CD14-positive monocyte (primary cell): ENCODE results near the gene OSBPL9. TPM values are rescaled to one million over a fixed set of nuclear protein-coding genes. Genes with fewer than 3 reads are reported as not detected.

Source experiments
- DNase-seq, 3 donors: peaks; one replicate each; pipeline ENCODE4 v3.0.0-alpha.2; 2011 to 2022
- H2AFZ ChIP-seq: 2 replicates; pipeline ENCODE4 v1.6.0; 2012; ENCODE audit warnings: mild to moderate bottlenecking, low read depth, low read length, inconsistent platforms; ENCODE audit not compliant: insufficient read depth, poor library complexity, severe bottlenecking
- H3K27ac ChIP-seq, 2 donors: 1 replicate in 1 of 2; 2 replicates in 1 of 2; pipeline ENCODE4 v1.5.1; 2012 to 2013; ENCODE audit warnings: low read length in 2 of 2, control low read depth in 1 of 2, inconsistent platforms in 1 of 2, low read depth in 1 of 2, mild to moderate bottlenecking in 1 of 2
- H3K27me3 ChIP-seq, 2 donors: one replicate each; pipeline versions ENCODE4 v1.6.0 to v1.6.1; 2011 to 2013; ENCODE audit warnings: low read length in 2 of 2; ENCODE audit not compliant: control insufficient read depth in 2 of 2, insufficient read depth in 2 of 2
- H3K36me3 ChIP-seq, 2 donors: replicated peaks in 1 of 2; 1 replicate in 1 of 2; 2 replicates in 1 of 2; pipeline versions ENCODE4 v1.5.1 to v1.6.1; 2012 to 2013; ENCODE audit warnings: low read length in 2 of 2, control low read depth in 1 of 2, inconsistent platforms in 1 of 2, mild to moderate bottlenecking in 1 of 2; ENCODE audit not compliant: insufficient read depth in 2 of 2, control insufficient read depth in 1 of 2
- H3K4me1 ChIP-seq, 2 donors: 1 replicate in 1 of 2; 2 replicates in 1 of 2; pipeline versions ENCODE4 v1.5.1 to v1.6.1; 2012 to 2013; ENCODE audit warnings: low read length in 2 of 2, control low read depth in 1 of 2, inconsistent platforms in 1 of 2, mild to moderate bottlenecking in 1 of 2, moderate library complexity in 1 of 2; ENCODE audit not compliant: insufficient read depth in 2 of 2, control insufficient read depth in 1 of 2
- H3K4me2 ChIP-seq: replicated peaks from 2 replicates; pipeline ENCODE3; 2012; ENCODE audit warnings: low read length, moderate library complexity, mild to moderate bottlenecking; ENCODE audit not compliant: poor library complexity, severe bottlenecking; ENCODE audit errors: extremely low read depth
- H3K4me3 ChIP-seq, 3 experiments: fragments of 200-600 bp in 1 of 3; sonication (generic) in 1 of 3; replicated peaks in 1 of 3; 1 replicate in 2 of 3; 2 replicates in 1 of 3; pipeline ENCODE4 v1.5.1; 2011 to 2013; ENCODE audit warnings: low read length in 3 of 3, mild to moderate bottlenecking in 3 of 3, control low read depth in 2 of 3, low read depth in 2 of 3, inconsistent platforms in 1 of 3, moderate library complexity in 1 of 3
- H3K79me2 ChIP-seq: 2 replicates; pipeline ENCODE4 v1.6.0; 2012; ENCODE audit warnings: mild to moderate bottlenecking, control low read depth, inconsistent platforms, low read length, moderate library complexity; ENCODE audit not compliant: insufficient read depth
- H3K9ac ChIP-seq: 2 replicates; pipeline ENCODE4 v1.6.0; 2017; ENCODE audit warnings: low read length, mild to moderate bottlenecking; ENCODE audit not compliant: insufficient read depth, poor library complexity, severe bottlenecking
- H3K9me3 ChIP-seq, 2 donors: replicated peaks in 1 of 2; 1 replicate in 1 of 2; 2 replicates in 1 of 2; pipeline versions ENCODE4 v1.5.1 to v1.6.1; 2012 to 2013; ENCODE audit warnings: low read length in 2 of 2, control low read depth in 1 of 2; ENCODE audit not compliant: control insufficient read depth in 1 of 2, insufficient read depth in 1 of 2
- H4K20me1 ChIP-seq: 2 replicates; pipeline ENCODE4 v1.6.0; 2012; ENCODE audit warnings: mild to moderate bottlenecking, low read length, control low read depth, moderate library complexity; ENCODE audit not compliant: insufficient read depth
- H3K27ac Mint-ChIP-seq, 7 donors: one replicate each; pipeline ENCODE4 v1.8.0; 2020; ENCODE audit warnings: mild to moderate bottlenecking in 7 of 7, mixed read lengths in 7 of 7, moderate library complexity in 6 of 7, inconsistent platforms in 2 of 7
- H3K27me3 Mint-ChIP-seq, 3 donors: one replicate each; pipeline ENCODE4 v1.8.0; 2021 to 2022; ENCODE audit warnings: low read depth in 3 of 3, mild to moderate bottlenecking in 3 of 3, mixed read lengths in 3 of 3, moderate library complexity in 3 of 3, inconsistent platforms in 1 of 3
- H3K36me3 Mint-ChIP-seq, 2 donors: one replicate each; pipeline ENCODE4 v1.8.0; 2020; ENCODE audit warnings: mixed read lengths in 2 of 2, inconsistent platforms in 1 of 2, mild to moderate bottlenecking in 1 of 2
- H3K4me1 Mint-ChIP-seq: one replicate; pipeline ENCODE4 v1.8.0; 2020; ENCODE audit warnings: mild to moderate bottlenecking, mixed read lengths
- H3K4me3 Mint-ChIP-seq, 2 donors: one replicate each; pipeline ENCODE4 v1.8.0; 2020; ENCODE audit warnings: mild to moderate bottlenecking in 2 of 2, mixed read lengths in 2 of 2, moderate library complexity in 1 of 2
- H3K9me3 Mint-ChIP-seq, 7 donors: one replicate each; pipeline ENCODE4 v1.8.0; 2020 to 2022; ENCODE audit warnings: mixed read lengths in 7 of 7, mild to moderate bottlenecking in 6 of 7, moderate library complexity in 6 of 7, inconsistent platforms in 2 of 7
- CTCF ChIP-seq: fragments of 200-600 bp; IDR thresholded peaks from one replicate; pipeline ENCODE4 v1.8.0; 2022; ENCODE audit warnings: antibody characterized with exemption, mild to moderate bottlenecking
- WGBS: methylation state at CpG from one replicate; pipeline ENCODE4 v1.1.5; 2013; ENCODE audit warnings: missing lambda C conversion rate; ENCODE audit not compliant: insufficient coverage; 5-methylcytosine and 5-hydroxymethylcytosine counted together
- intact Hi-C, 2 donors: fragments of 100-400 bp; cut with micrococcal nuclease; formaldehyde crosslinking; loops; one replicate each; pipeline versions ENCODE4 v1.15.0 to v1.15.1; 2023
- polyA plus RNA-seq, 3 donors: library from polyadenylated mRNA; depleted of rRNA in 1 of 3; unstranded in 2 of 3; stranded (reverse) in 1 of 3; fragments of 300-500 nt in 2 of 3; fragments of >200 nt in 1 of 3; fragmentation: Illumina TruSeq in 2 of 3; gene quantifications; 1 replicate in 2 of 3; 2 replicates in 1 of 3; pipeline ENCODE4 v1.2.3, GENCODE V29; 2012 to 2021

The OSBPL9 gene
- polyA plus RNA-seq, 3 donors, result 22.2 to 41.4 (median 31.3) TPM

GRCh38 chr1:51634618-51635017 lies 17.7 kb downstream of the OSBPL9 start:
- peaks cover 33% of the 10 kb centered on the region for H3K4me1 Mint-ChIP-seq
- no peaks in the 10 kb centered on the region for H3K9me3 ChIP-seq
- H3K27me3 ChIP-seq, result no peaks in the 10 kb centered on the region
- no peak overlapping the region for H3K27ac ChIP-seq
- H2AFZ ChIP-seq, result no peak overlapping the region
- H4K20me1 ChIP-seq, result peaks cover 90% of the 10 kb centered on the region
- peaks cover 0 to 1% (median 0%) of the 10 kb centered on the region in 3 donors for H3K27me3 Mint-ChIP-seq
- peaks cover 0 to 5% of the 10 kb centered on the region in 2 donors for H3K36me3 ChIP-seq
- no peak overlapping the region for H3K4me3 Mint-ChIP-seq
- 100% methylated on average over 2 of the region's 7 CpGs for WGBS
- no peak overlapping the region for H3K4me3 ChIP-seq
- no peak overlapping the region for H3K27ac Mint-ChIP-seq
- H3K4me2 ChIP-seq, result no peak overlapping the region
- no peak for DNase-seq
- H3K4me1 ChIP-seq, result peaks cover 0 to 6% of the 10 kb centered on the region in 2 donors
- H3K79me2 ChIP-seq, result peaks cover 76% of the 10 kb centered on the region
- H3K9ac ChIP-seq, result no peak overlapping the region
- intact Hi-C loops, result loop anchor here in 1 of 2 donors (10.0 kb wide), 2 partner anchors 60 to 110 kb away; no protein-coding TSS in a partner anchor
- TF ChIP-seq CTCF, result no peak
- H3K36me3 Mint-ChIP-seq, result peaks cover 10 to 19% of the 10 kb centered on the region in 2 donors
- H3K9me3 Mint-ChIP-seq, result no peaks in the 10 kb centered on the region

- H3K4me3 Mint-ChIP-seq, result no peak overlapping the region
- Histone ChIP-seq H3K27ac (no peak overlapping the region), H3K4me2 (no peak overlapping the region), H3K79me2 (peaks cover 78% of the 10 kb centered on the region), H3K36me3 (peaks cover 0 to 6% of the 10 kb centered on the region in 2 donors), H3K27me3 (no peaks in the 10 kb centered on the region), H3K9ac (no peak overlapping the region), H2AFZ (no peak overlapping the region), H4K20me1 (peaks cover 90% of the 10 kb centered on the region), H3K4me3 (no peak overlapping the region), H3K4me1 (peaks cover 0 to 6% of the 10 kb centered on the region in 2 donors), H3K9me3 (no peaks in the 10 kb centered on the region)
- peaks cover 0 to 2% (median 0%) of the 10 kb centered on the region in 7 donors for H3K9me3 Mint-ChIP-seq
- no peak overlapping the region for H3K27ac Mint-ChIP-seq
- peaks cover 29% of the 10 kb centered on the region for H3K4me1 Mint-ChIP-seq
- DNase-seq, result no peak
- TF ChIP-seq CTCF, result no peak
- peaks cover 10 to 19% of the 10 kb centered on the region in 2 donors for H3K36me3 Mint-ChIP-seq
- peaks cover 0 to 1% (median 0%) of the 10 kb centered on the region in 3 donors for H3K27me3 Mint-ChIP-seq
- WGBS, result no CpG with 5 or more reads among the region's 3 CpGs
- intact Hi-C loops, result loop anchor here in 1 of 2 donors (10.0 kb wide), 2 partner anchors 59 to 109 kb away; no protein-coding TSS in a partner anchor
Observed at GRCh38 chr1:51635615-51636014, 18.7 kb downstream of the OSBPL9 start.
